Tibial artery (tissue), 4 donors: ENCODE measurements around the gene ACP2.
A peak's percentile ranks its signal among the peaks of the same experiment; 100 is the strongest.

Experiments
- DNase-seq, 2 donors: peaks; one replicate each; pipeline ENCODE4 v3.0.0-alpha.2; 2019
- H3K27ac ChIP-seq, 2 donors: fragments of 200-600 bp; sonication (generic) in 1 of 2; 1 replicate in 1 of 2; 2 replicates in 1 of 2; pipeline ENCODE4 v1.5.1; 2018 to 2019; ENCODE audit warnings: mild to moderate bottlenecking in 1 of 2
- H3K27me3 ChIP-seq, 2 donors: fragments of 200-600 bp; sonication (generic) in 1 of 2; one replicate each; pipeline versions ENCODE4 v1.5.1 to v1.6.0; 2016 to 2019
- H3K36me3 ChIP-seq, 3 donors: fragments of 200-600 bp; sonication (generic) in 2 of 3; one replicate each; pipeline ENCODE4 v1.5.1; 2016 to 2019; ENCODE audit warnings: mild to moderate bottlenecking in 2 of 3
- H3K4me1 ChIP-seq, 4 donors: fragments of 200-600 bp; sonication (generic) in 2 of 4; 1 replicate in 3 of 4; 2 replicates in 1 of 4; pipeline ENCODE4 v1.5.1; 2016 to 2019
- H3K4me3 ChIP-seq, 2 donors: fragments of 200-600 bp; sonication (generic) in 1 of 2; 1 replicate in 1 of 2; 2 replicates in 1 of 2; pipeline ENCODE4 v1.5.1; 2018 to 2019; ENCODE audit warnings: mild to moderate bottlenecking in 2 of 2
- H3K9me3 ChIP-seq, 3 donors: fragments of 200-600 bp; sonication (generic) in 1 of 3; one replicate each; pipeline ENCODE4 v1.5.1; 2016 to 2019
- CTCF ChIP-seq, 2 experiments: fragments of 200-600 bp in 1 of 2; fragments of 450-650 bp in 1 of 2; IDR thresholded peaks; one replicate each; pipeline ENCODE4 v1.5.1; 2017 to 2019; ENCODE audit warnings: antibody characterized with exemption in 2 of 2, mild to moderate bottlenecking in 1 of 2, moderate library complexity in 1 of 2
- intact Hi-C: fragments of 100-400 bp; cut with DNase I; formaldehyde crosslinking; loops from one replicate; pipeline ENCODE4 v1.15.0; 2023; ENCODE audit warnings: low total_unique reads

The ACP2 gene

GRCh38 chr11:47241841-47242301 lies 6.7 kb downstream of the ACP2 start:
- Histone ChIP-seq H3K27me3 (no peaks in the 10 kb centered on the region), H3K27ac (no peak overlapping the region), H3K36me3 (peaks cover 59 to 91% (median 73%) of the 10 kb centered on the region in 3 donors), H3K4me3 (no peak overlapping the region), H3K4me1 (peaks cover 0 to 2% (median 0%) of the 10 kb centered on the region in 4 donors), H3K9me3 (no peaks in the 10 kb centered on the region)
- no peak for DNase-seq
- intact Hi-C loops = no loop called here
- TF ChIP-seq CTCF (IDR thresholded peaks at IDR 0.05) = no peak

GRCh38 chr11:47239852-47240251 lies 8.8 kb downstream of the ACP2 start:
- intact Hi-C loops = no loop called here
- H3K4me3 ChIP-seq = no peak overlapping the region
- no peaks in the 10 kb centered on the region for H3K9me3 ChIP-seq
- no peak for TF ChIP-seq CTCF (IDR thresholded peaks at IDR 0.05)
- DNase-seq = peak in 1 of 2 donors; percentile 15
- H3K27me3 ChIP-seq = no peaks in the 10 kb centered on the region
- no peaks in the 10 kb centered on the region for H3K4me1 ChIP-seq
- H3K36me3 ChIP-seq = peaks cover 52 to 96% (median 70%) of the 10 kb centered on the region in 3 donors
- H3K27ac ChIP-seq = no peak overlapping the region

- Histone ChIP-seq H3K4me3 (no peak overlapping the region), H3K27ac (no peak overlapping the region), H3K36me3 (peaks cover 23 to 90% (median 37%) of the 10 kb centered on the region in 3 donors), H3K4me1 (no peaks in the 10 kb centered on the region), H3K9me3 (no peaks in the 10 kb centered on the region), H3K27me3 (no peaks in the 10 kb centered on the region)
- DNase-seq = peak in 1 of 2 donors; percentile 14
- no peak for TF ChIP-seq CTCF (IDR thresholded peaks at IDR 0.05)
- intact Hi-C loops = no loop called here
These were observed 12.1 kb downstream of the ACP2 start for GRCh38 chr11:47236482-47236881.

- no peak overlapping the region for H3K4me3 ChIP-seq
- no peaks in the 10 kb centered on the region for H3K27me3 ChIP-seq
- no peaks in the 10 kb centered on the region for H3K4me1 ChIP-seq
- TF ChIP-seq CTCF (IDR thresholded peaks at IDR 0.05) = no peak
- H3K9me3 ChIP-seq = no peaks in the 10 kb centered on the region
- H3K36me3 ChIP-seq = peaks cover 25 to 88% (median 27%) of the 10 kb centered on the region in 3 donors
- no peak for DNase-seq
- intact Hi-C loops = no loop called here
- no peak overlapping the region for H3K27ac ChIP-seq
These were observed 13.5 kb downstream of the ACP2 start for GRCh38 chr11:47235163-47235562.

- intact Hi-C loops = no loop called here
- Histone ChIP-seq H3K27ac (no peak overlapping the region), H3K4me3 (no peak overlapping the region), H3K27me3 (no peaks in the 10 kb centered on the region), H3K4me1 (no peaks in the 10 kb centered on the region), H3K9me3 (no peaks in the 10 kb centered on the region), H3K36me3 (peaks cover 24 to 86% (median 26%) of the 10 kb centered on the region in 3 donors)
- DNase-seq = no peak
- no peak for TF ChIP-seq CTCF (IDR thresholded peaks at IDR 0.05)
These were observed 13.9 kb downstream of the ACP2 start for GRCh38 chr11:47234669-47235100.
